VCaP (cell line): ENCODE results near the gene ERVV-1.
A peak's percentile ranks its signal among the peaks of the same experiment; 100 is the strongest.
"Not testable (repeated sequence)": the region's sequence is repeated elsewhere in the genome, so short reads cannot be mapped to it uniquely, and the experiment has no call there.

ENCODE experiments used
- H3K27ac ChIP-seq: fragments of 450-650 bp; 2 replicates; pipeline ENCODE4 v1.5.1; 2017
- TF ChIP-seq, protein P1 (sequence below): fragments of 450-650 bp; conservative IDR thresholded peaks from 2 replicates; pipeline ENCODE4 v1.5.1; 2017; ENCODE audit warnings: mild to moderate bottlenecking, moderate library complexity

ERVV-1 gene, protein sequence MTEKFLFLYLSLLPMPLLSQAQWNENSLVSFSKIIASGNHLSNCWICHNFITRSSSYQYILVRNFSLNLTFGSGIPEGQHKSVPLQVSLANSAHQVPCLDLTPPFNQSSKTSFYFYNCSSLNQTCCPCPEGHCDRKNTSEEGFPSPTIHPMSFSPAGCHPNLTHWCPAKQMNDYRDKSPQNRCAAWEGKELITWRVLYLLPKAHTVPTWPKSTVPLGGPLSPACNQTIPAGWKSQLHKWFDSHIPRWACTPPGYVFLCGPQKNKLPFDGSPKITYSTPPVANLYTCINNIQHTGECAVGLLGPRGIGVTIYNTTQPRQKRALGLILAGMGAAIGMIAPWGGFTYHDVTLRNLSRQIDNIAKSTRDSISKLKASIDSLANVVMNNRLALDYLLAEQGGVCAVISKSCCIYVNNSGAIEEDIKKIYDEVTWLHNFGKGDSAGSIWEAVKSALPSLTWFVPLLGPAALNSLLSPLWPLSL

DNA sequence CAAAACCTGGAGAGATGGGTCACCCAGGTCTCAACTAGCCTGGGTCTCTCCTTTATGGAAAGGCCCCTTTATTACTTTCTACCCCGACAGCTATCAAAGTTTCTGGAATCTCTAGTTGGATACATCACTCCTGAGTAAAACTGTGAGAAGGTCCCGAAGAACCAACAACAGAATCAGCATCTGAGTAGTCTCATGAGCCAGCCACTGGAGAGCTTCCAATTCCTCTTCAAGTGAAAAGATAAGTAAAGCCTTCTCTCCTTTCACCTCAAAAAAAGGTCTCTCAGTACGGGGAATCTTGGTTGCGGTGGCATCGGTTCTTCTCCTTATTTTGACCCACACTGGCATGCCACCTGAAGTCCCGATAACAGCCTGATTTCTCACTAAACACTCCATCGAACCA is at the start of gene ERVV-1:
Gene ERVV-1, plus strand, starts transcription at position 301 of the 400 bp plus-strand sequence. CDS start 170 bp downstream, outside the sequence.
- TF ChIP-seq, protein P1, sequence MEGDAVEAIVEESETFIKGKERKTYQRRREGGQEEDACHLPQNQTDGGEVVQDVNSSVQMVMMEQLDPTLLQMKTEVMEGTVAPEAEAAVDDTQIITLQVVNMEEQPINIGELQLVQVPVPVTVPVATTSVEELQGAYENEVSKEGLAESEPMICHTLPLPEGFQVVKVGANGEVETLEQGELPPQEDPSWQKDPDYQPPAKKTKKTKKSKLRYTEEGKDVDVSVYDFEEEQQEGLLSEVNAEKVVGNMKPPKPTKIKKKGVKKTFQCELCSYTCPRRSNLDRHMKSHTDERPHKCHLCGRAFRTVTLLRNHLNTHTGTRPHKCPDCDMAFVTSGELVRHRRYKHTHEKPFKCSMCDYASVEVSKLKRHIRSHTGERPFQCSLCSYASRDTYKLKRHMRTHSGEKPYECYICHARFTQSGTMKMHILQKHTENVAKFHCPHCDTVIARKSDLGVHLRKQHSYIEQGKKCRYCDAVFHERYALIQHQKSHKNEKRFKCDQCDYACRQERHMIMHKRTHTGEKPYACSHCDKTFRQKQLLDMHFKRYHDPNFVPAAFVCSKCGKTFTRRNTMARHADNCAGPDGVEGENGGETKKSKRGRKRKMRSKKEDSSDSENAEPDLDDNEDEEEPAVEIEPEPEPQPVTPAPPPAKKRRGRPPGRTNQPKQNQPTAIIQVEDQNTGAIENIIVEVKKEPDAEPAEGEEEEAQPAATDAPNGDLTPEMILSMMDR, result no peak
- H3K27ac ChIP-seq, result no peak within 1 kb of the TSS

DNA sequence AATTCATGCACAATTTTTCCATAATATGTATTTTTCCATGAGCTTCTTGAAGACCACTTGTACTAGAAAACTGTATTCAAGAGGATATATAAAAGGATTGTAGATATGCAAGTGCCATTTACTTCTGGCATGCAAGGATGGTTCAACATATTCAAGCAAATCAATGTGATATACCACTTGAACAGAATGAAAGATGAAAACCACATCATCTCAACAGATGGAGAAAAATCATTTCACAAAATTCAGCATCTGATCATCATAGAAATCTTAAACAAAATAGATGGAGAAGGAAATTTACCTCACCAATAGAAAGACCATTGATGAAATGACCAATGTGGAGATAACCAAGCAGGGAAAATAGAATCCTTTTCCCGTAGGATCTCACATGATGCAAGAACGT is 45.9 kb upstream of the ERVV-1 start:
- H3K27ac ChIP-seq, result no peak overlapping the region
- TF ChIP-seq, protein P1, result no peak

DNA sequence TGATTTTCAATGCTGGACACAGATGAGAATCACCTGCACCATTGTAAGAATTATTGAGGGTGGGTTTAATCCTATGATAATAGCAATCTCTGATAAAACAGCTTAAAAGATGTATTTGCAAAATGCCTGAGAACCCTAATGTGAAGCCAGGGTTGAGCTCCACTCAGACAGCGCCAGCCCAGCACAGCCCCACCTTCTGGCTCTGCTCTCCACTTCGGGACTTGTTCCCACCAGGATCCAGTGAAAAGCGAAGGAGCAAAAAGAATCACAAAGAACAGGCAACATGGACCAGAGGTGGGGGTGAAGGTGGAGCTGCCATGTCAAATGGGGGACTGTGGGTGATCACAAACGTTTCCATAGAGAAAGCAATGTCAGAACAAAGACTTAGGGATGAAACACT is 32.4 kb upstream of the ERVV-1 start:
- TF ChIP-seq, protein P1, result no peak
- no peak overlapping the region for H3K27ac ChIP-seq

DNA sequence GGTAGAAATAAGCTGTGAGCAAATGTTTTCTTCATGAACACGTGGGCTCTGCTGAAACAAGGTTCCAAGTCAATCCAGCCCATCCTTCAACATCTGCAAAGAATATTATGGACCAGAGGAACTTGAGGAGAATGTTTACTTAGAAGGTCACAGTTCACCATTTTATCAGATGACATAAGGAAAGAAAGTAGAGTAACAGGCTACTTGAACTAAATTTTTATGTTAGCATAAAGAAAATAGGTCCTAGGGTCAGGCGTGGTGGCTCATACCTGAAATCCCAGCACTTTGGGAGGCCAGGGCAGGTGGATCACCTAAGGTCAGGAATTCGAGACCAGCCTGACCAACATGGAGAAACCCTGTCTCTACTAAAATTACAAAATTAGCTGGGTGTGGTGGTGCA is 30.6 kb upstream of the ERVV-1 start:
- not testable (repeated sequence) for H3K27ac ChIP-seq

DNA sequence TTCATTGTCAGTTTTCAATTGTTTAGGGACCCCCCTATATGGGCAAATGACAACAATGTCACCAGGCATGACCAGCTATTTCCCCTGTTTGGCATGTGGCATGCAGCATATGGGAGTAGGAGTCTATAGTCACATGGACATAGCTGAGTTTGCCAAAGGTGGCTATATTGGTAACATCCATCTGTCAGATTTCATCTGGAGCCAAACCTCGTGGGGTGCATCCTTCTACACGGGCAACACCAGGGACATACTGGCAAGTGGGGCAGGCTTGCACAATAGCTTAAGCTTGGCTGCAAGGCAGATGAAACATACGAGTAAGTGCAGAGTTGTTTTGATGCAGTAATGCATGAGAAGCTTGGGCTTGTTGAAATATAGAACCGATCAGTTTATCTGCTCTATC is 26.5 kb upstream of the ERVV-1 start:
- TF ChIP-seq, protein P1, result no peak
- H3K27ac ChIP-seq, result peak overlapping the region; percentile 73

DNA sequence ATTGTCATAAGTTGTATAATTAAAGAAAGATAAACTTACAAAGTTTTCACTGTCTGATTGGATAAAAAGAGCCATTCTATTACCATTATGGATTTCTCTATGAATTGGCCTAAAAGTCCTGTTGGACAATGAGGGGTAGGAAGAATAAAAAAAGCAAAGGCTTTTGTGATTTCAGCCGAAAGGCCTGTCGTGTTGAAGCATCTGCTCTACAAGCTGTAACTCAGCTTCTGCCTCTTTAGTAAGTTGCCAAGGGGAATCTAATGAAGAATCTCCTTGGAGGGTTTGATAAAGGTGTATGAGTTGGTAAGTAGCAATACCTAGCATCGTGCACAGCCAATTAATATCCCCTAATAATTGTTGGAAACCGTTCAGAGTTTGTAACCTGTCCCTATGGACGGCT is 25.2 kb upstream of the ERVV-1 start:
- TF ChIP-seq, protein P1, result no peak
- peak overlapping the region; percentile 73 for H3K27ac ChIP-seq

DNA sequence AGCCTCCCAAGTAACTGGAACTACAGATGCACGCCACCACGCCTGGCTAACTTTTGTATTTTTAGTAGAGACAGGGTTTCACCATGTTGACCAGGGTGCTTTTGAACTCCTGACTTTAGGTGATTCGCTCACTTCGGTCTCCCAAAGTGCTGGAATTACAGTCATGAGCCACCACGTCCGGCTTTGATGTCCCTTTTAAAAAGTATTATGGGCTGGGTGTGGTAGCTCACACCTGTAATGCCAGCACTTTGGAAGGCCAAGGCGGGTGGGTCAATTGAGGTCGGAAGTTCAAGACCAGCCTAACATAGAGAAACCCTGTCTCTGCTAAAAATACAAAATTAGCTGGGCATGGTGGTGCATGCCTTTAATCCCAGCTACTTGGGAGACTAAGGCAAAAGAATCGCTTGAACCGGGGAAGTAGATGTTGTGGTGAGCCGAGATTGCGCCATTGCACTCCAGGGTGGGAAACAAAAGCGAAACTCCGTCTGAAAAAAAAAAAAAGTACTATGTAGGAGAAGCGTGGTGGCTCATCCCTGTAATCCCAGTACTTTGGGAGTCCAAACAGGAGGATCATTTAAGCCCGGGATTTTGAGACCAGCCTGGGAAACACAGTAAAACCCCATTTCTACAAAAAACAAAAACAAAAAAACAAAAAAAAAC is 22.8 kb upstream of the ERVV-1 start:
- no peak overlapping the region for H3K27ac ChIP-seq
- TF ChIP-seq, protein P1, result no peak

DNA sequence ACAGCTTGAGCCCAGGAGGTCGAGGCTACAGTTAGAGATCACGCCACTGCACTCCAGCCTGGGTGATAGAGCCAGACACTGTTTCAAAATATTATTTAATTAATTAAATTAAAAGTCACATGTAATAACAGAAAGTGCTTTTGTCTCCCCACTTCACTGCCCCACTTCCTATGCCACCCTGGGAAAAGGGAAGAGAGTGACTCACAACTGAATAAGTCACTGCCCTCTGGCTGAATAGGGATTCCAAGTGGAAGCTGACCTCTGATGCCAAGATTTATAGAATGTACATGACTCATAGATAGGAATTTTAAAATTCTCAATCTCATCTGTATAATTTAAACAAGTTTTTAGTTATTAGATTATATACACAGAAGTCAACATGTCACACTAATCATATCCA is 22.2 kb upstream of the ERVV-1 start:
- H3K27ac ChIP-seq, result no peak overlapping the region
- TF ChIP-seq, protein P1, result no peak
